ENCODE results near the gene TSC2. TPM values are rescaled to one million over a fixed set of nuclear protein-coding genes. Genes with fewer than 3 reads are reported as not detected.

The TSC2 gene
- total and polyA plus RNA-seq, 12 donors = 18.6 to 333 (median 92.6) TPM

DNA sequence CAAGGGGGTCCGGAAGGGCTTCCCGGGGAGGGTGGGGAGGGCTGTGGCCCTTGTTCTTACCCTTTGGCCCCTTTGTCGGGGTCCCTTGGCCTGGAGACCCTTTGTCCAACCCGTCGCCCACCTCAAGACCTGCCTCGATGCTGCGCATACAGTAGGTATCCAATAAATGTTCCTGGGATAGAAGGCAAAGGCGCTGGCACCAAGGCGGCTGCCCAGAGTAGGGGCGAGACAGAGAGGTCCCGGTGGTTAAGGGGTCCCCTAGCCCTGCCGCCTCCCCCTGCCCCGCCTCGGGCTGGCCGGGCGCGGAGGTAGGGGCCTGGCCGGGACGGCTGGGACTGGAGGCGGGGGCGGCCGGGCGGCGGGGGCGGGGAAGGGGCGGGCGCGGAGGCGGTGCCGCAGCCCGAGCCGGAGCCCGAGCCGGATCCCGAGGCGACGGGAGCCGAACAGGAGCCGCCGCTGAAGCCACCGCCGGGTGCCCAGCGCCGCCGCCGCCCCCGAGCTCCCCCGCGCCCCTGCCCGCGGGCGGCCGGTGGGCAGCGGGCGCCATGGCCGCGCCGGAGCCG, 21.2 kb upstream of the TSC2 start, which contains the start of gene NHERF2:
NHERF2 (plus strand) TSS at position 442 of the 563 bp plus-strand sequence; CDS start at position 546, 104 bp downstream.
- no peaks in the 10 kb centered on the region for H3K27me3 ChIP-seq
- H3K4me3 ChIP-seq = peak within 1 kb of the TSS in 2 of 4 donors; percentile 34 to 84
- 8 to 47% (median 22%) methylated on average over 1 to 53 of the region's 59 CpGs for WGBS, 4 donors
- DNase-seq = peak in 3 of 7 donors; percentile 8 to 50 (median 43)
- H3K27ac ChIP-seq = peak within 1 kb of the TSS in 4 of 5 donors; percentile 32 to 79 (median 48)
- no peaks in the 10 kb centered on the region for H3K9me3 ChIP-seq (replicated peaks in 1 of 3)
- peaks cover 14 to 38% of the 10 kb centered on the region in 2 donors for H3K4me1 ChIP-seq (replicated peaks in 1 of 2)
- intact Hi-C loops (cut with DNase I) = no loop called here
- H3K36me3 ChIP-seq (replicated peaks in 1 of 2) = no peaks in the 10 kb centered on the region
- TF ChIP-seq, protein P1, sequence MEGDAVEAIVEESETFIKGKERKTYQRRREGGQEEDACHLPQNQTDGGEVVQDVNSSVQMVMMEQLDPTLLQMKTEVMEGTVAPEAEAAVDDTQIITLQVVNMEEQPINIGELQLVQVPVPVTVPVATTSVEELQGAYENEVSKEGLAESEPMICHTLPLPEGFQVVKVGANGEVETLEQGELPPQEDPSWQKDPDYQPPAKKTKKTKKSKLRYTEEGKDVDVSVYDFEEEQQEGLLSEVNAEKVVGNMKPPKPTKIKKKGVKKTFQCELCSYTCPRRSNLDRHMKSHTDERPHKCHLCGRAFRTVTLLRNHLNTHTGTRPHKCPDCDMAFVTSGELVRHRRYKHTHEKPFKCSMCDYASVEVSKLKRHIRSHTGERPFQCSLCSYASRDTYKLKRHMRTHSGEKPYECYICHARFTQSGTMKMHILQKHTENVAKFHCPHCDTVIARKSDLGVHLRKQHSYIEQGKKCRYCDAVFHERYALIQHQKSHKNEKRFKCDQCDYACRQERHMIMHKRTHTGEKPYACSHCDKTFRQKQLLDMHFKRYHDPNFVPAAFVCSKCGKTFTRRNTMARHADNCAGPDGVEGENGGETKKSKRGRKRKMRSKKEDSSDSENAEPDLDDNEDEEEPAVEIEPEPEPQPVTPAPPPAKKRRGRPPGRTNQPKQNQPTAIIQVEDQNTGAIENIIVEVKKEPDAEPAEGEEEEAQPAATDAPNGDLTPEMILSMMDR (IDR thresholded peaks at IDR 0.05) = no peak
- peak in 1 of 2 donors; percentile 29 for TF ChIP-seq POLR2A (IDR thresholded peaks at IDR 0.05)

DNA sequence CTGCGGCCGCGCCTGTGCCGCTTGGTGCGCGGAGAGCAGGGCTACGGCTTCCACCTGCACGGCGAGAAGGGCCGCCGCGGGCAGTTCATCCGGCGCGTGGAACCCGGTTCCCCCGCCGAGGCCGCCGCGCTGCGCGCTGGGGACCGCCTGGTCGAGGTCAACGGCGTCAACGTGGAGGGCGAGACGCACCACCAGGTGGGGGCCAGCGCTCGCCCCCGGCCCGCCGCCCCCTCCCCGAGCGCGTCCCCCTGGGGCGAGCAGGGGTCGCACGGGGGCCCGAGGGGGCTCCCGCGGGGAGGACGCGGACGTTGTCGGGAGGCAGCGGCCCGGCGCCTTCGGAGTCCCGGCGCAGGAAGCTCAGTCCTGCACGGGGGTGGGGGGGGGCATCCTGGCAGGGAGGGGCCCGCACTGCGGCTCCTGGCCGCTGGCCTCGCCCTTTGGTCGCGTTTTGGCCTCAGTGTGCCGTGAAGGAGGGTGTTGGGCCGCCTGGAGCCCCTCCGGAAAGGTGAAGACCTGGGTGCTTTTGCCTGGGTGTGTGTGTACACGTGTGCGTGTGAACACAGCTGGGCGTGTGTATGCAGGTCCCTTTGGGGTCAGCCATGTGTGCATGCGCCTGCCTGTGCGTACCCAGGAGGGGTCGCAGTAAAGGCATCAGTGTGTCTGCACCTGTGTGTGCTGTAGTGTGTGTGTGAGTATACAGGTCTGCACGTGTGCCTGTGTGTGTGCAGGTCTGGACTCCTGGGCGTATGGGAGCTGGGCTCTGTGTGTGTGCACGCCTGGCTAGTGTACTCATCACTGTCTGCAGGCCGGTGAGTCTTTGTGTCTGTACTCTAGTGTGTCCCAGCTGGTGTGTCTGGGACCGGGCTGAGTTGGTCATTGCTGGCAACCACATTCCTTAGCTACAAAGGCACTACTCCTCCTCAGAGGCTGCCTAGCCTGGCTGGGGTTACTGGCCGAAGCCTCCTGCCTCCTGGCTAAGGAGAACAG, 20.5 kb upstream of the TSC2 start:
- no peaks in the 10 kb centered on the region for H3K36me3 ChIP-seq (replicated peaks in 1 of 2)
- no peaks in the 10 kb centered on the region for H3K27me3 ChIP-seq
- intact Hi-C loops (cut with DNase I) = no loop called here
- WGBS, 4 donors = 7 to 72% (median 19%) methylated on average over 5 to 76 of the region's 76 CpGs
- no peaks in the 10 kb centered on the region for H3K9me3 ChIP-seq (replicated peaks in 1 of 3)
- peak overlapping the region in 2 of 4 donors; percentile 34 to 84 for H3K4me3 ChIP-seq
- peak overlapping the region in 4 of 5 donors; percentile 32 to 79 (median 40) for H3K27ac ChIP-seq
- peaks cover 14 to 40% of the 10 kb centered on the region in 2 donors for H3K4me1 ChIP-seq (replicated peaks in 1 of 2)
- DNase-seq = peak in 3 of 7 donors; percentile 18 to 32 (median 19)
- no peak for TF ChIP-seq POLR2A (IDR thresholded peaks at IDR 0.05)
- TF ChIP-seq, protein P1 (IDR thresholded peaks at IDR 0.05) = no peak

DNA sequence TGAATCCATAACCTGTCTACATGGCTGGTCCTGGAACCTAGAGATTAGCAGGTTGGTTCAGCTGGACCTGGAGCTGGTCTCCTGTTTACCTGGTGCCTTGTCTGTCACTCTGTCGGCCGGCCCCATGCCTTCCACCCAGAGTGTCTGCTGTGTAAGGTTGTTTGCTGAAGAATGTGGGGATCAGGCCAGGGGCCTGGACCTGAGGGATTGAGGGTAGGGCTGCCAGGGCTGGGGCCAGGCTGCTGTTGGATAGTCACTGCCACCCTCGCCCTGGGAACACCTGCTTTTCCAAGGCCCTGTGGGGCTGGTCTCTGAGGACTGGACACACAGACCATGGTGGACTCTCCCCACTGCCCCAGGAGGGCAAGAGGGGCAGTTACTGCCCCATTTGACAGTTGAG, 19.6 kb upstream of the TSC2 start:
- no peaks in the 10 kb centered on the region for H3K36me3 ChIP-seq (replicated peaks in 1 of 2)
- no peaks in the 10 kb centered on the region for H3K9me3 ChIP-seq (replicated peaks in 1 of 3)
- no peak for TF ChIP-seq POLR2A (IDR thresholded peaks at IDR 0.05)
- TF ChIP-seq, protein P1 (IDR thresholded peaks at IDR 0.05) = no peak
- intact Hi-C loops (cut with DNase I) = no loop called here
- peak overlapping the region in 1 of 4 donors; percentile 84 for H3K4me3 ChIP-seq
- WGBS, 4 donors = 63 to 100% (median 74%) methylated on average over 1 to 3 of the region's 3 CpGs
- H3K4me1 ChIP-seq (replicated peaks in 1 of 2) = peaks cover 10 to 43% of the 10 kb centered on the region in 2 donors
- no peaks in the 10 kb centered on the region for H3K27me3 ChIP-seq
- peak overlapping the region in 1 of 5 donors; percentile 79 for H3K27ac ChIP-seq
- peak in 1 of 7 donors; percentile 17 for DNase-seq
